Transverse colon (tissue), 4 donors: Measurements from ENCODE around the gene CARM1. TPM values are rescaled to one million over a fixed set of nuclear protein-coding genes. Genes with fewer than 3 reads are reported as not detected.

Experiments
- DNase-seq: peaks from one replicate; pipeline ENCODE4 v3.0.0-alpha.2; 2019
- H3K27ac ChIP-seq, 4 donors: fragments of 200-600 bp; sonication (generic); 2 replicates each; pipeline ENCODE4 v1.5.1; 2016 to 2018; ENCODE audit warnings: inconsistent platforms in 4 of 4
- H3K27me3 ChIP-seq: fragments of 200-600 bp; sonication (generic); 2 replicates; pipeline ENCODE4 v1.5.1; 2017; ENCODE audit warnings: inconsistent platforms
- H3K36me3 ChIP-seq, 4 donors: fragments of 200-600 bp; sonication (generic); 2 replicates each; pipeline ENCODE4 v1.5.1; 2017 to 2019; ENCODE audit warnings: inconsistent platforms in 4 of 4
- H3K4me1 ChIP-seq, 4 donors: fragments of 200-600 bp; sonication (generic); 2 replicates each; pipeline ENCODE4 v1.5.1; 2017 to 2020; ENCODE audit warnings: inconsistent platforms in 4 of 4
- H3K4me3 ChIP-seq, 4 donors: fragments of 200-600 bp; sonication (generic); 1 replicate in 1 of 4; 2 replicates in 3 of 4; pipeline versions ENCODE4 v1.5.1 to v1.6.1; 2017 to 2019; ENCODE audit warnings: inconsistent platforms in 4 of 4
- H3K9me3 ChIP-seq, 2 donors: fragments of 200-600 bp; sonication (generic); 2 replicates each; pipeline ENCODE4 v1.5.1; 2017 to 2019; ENCODE audit warnings: inconsistent platforms in 2 of 2
- EP300 ChIP-seq: sonication (generic); formaldehyde crosslinking; IDR thresholded peaks from one replicate; pipeline ENCODE4 v1.6.1; 2017; ENCODE audit warnings: antibody characterized with exemption, low read depth
- POLR2A ChIP-seq: fragments of 450-650 bp; IDR thresholded peaks from one replicate; pipeline ENCODE4 v1.6.1; 2016; ENCODE audit warnings: antibody characterized with exemption, mild to moderate bottlenecking, moderate library complexity
- POLR2AphosphoS5 ChIP-seq, 3 donors: sonication (generic); formaldehyde crosslinking; IDR thresholded peaks; one replicate each; pipeline ENCODE4 v1.6.1; 2016; ENCODE audit warnings: antibody characterized with exemption in 3 of 3
- WGBS, 2 donors: methylation state at CpG; one replicate each; pipeline ENCODE4 v1.1.5; 2018; ENCODE audit warnings: low coverage in 1 of 2; 5-methylcytosine and 5-hydroxymethylcytosine counted together
- in situ Hi-C, 4 donors: fragments of 200-750 bp; cut with MboI; loops; one replicate each; pipeline versions ENCODE4 v1.15.0 to v1.15.1; 2017; ENCODE audit warnings: low sequenced_read_pairs in 3 of 4, low pct_ligation_motif_present in 1 of 4, low pct_unique_long_range_greater_than_20kb in 1 of 4
- intact Hi-C: fragments of 100-400 bp; cut with DNase I; formaldehyde crosslinking; loops from one replicate; pipeline ENCODE4 v1.15.1; 2023; ENCODE audit warnings: low total_unique reads
- total RNA-seq, 4 donors: library from RNA; depleted of rRNA; stranded (reverse); fragments of >200 nt; gene quantifications; one replicate each; pipeline ENCODE4 v1.1.0, GENCODE V29; 2016
- TF ChIP-seq, protein P1 (sequence below), 5 experiments: fragments of 200-600 bp in 3 of 5; fragments of 450-650 bp in 2 of 5; sonication (generic) in 3 of 5; IDR thresholded peaks; 1 replicate in 2 of 5; 2 replicates in 3 of 5; pipeline ENCODE4 v1.5.1; 2016 to 2017; ENCODE audit warnings: antibody characterized with exemption in 5 of 5, inconsistent platforms in 3 of 5, mild to moderate bottlenecking in 2 of 5, moderate library complexity in 1 of 5

Gene CARM1
- total RNA-seq, 4 donors from 2014 or later = 24.9 to 47.6 (median 35.6) TPM

DNA sequence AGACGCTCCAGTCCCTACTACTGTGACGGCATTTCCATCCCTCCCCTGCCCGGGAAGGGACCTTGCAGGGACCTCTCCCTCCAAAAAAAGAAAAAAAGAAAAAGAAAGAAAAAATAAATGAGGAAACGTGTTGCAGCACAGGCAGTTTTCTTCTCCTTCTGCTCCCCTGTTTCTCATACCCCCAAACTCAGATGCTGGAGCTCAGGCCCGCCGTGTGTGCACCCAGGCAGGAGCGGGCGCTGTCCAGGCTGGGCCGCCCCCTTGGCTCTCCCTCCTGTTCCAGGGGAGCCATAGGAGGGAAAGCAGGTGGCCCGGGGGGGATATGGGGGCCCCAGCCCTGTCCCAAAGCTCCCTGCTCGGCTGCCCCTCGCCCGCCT, 51.3 kb downstream of the CARM1 start:
- H3K36me3 ChIP-seq = peaks cover 0 to 18% (median 6%) of the 10 kb centered on the region in 4 donors
- H3K27me3 ChIP-seq = no peaks in the 10 kb centered on the region
- in situ Hi-C loops = no loop called here
- peaks cover 3 to 10% (median 6%) of the 10 kb centered on the region in 4 donors for H3K4me1 ChIP-seq
- TF ChIP-seq POLR2A (no peak), EP300 (no peak), POLR2AphosphoS5 (IDR thresholded peaks at IDR 0.05) (no peak)
- TF ChIP-seq, protein P1, sequence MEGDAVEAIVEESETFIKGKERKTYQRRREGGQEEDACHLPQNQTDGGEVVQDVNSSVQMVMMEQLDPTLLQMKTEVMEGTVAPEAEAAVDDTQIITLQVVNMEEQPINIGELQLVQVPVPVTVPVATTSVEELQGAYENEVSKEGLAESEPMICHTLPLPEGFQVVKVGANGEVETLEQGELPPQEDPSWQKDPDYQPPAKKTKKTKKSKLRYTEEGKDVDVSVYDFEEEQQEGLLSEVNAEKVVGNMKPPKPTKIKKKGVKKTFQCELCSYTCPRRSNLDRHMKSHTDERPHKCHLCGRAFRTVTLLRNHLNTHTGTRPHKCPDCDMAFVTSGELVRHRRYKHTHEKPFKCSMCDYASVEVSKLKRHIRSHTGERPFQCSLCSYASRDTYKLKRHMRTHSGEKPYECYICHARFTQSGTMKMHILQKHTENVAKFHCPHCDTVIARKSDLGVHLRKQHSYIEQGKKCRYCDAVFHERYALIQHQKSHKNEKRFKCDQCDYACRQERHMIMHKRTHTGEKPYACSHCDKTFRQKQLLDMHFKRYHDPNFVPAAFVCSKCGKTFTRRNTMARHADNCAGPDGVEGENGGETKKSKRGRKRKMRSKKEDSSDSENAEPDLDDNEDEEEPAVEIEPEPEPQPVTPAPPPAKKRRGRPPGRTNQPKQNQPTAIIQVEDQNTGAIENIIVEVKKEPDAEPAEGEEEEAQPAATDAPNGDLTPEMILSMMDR (IDR thresholded peaks at IDR 0.05) = no peak
- H3K27ac ChIP-seq = no peak overlapping the region
- no peak overlapping the region for H3K4me3 ChIP-seq
- H3K9me3 ChIP-seq = no peaks in the 10 kb centered on the region
- 80 to 86% methylated on average over 3 to 13 of the region's 13 CpGs for WGBS, 2 donors
- no peak for DNase-seq
- intact Hi-C loops = loop anchor here (2.0 to 10.0 kb wide), 2 partner anchors 48 to 78 kb away; partner anchors contain the start of gene CARM1

DNA sequence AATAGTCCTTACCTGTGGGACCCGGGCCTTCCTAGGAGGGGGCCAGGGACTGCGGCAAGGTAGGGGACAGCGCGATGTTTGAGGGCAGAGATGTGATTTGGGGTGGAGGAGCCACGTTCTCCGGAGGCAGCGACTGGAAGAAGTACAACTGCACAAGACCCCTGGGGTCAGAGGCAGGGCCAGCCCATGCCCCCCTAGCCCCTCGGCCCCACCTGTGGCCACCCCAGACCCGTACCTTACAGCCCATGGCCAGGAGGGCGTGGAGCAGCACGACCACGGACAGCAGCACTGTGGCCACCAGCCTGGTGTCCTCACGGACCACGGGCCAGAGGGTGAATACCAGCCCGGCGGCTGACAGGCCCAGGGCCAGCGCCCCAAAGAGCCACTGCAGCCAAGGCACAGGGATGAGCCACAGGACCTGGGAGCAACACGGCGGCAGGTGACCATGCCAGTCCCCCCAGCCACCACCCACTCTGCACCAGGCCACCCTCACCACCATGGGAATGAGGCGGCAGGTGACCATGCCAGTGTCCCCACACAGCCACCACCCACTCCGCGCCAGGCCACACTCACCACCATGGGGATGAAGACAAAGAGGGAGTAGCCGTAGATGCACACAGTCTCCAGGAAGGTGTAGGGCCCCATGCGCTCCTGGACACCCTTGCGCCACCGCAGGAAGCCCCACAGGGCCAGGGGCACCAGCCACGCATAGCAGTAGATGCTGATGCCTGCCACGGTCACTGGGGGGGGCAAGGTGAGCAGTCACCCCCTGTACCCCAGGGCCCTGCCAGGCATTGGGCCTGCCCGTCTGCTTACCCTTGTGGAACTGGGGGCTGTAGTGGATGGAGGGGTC, 52.1 kb downstream of the CARM1 start:
- Histone ChIP-seq H3K9me3 (no peaks in the 10 kb centered on the region), H3K27ac (no peak overlapping the region), H3K4me3 (no peak overlapping the region), H3K27me3 (no peaks in the 10 kb centered on the region), H3K4me1 (peaks cover 6 to 16% (median 9%) of the 10 kb centered on the region in 4 donors), H3K36me3 (peaks cover 0 to 18% (median 6%) of the 10 kb centered on the region in 4 donors)
- in situ Hi-C loops = no loop called here
- intact Hi-C loops = loop anchor here (2.0 to 10.0 kb wide), 2 partner anchors 49 to 79 kb away; partner anchors contain the start of gene CARM1
- WGBS, 2 donors = 93% methylated on average over 27 of the region's 29 CpGs; no CpG with 5 or more reads in 1 of the 2 donors
- TF ChIP-seq, protein P1 (IDR thresholded peaks at IDR 0.05) = no peak
- no peak for TF ChIP-seq POLR2AphosphoS5 (IDR thresholded peaks at IDR 0.05)
- no peak for TF ChIP-seq EP300
- no peak for DNase-seq

DNA sequence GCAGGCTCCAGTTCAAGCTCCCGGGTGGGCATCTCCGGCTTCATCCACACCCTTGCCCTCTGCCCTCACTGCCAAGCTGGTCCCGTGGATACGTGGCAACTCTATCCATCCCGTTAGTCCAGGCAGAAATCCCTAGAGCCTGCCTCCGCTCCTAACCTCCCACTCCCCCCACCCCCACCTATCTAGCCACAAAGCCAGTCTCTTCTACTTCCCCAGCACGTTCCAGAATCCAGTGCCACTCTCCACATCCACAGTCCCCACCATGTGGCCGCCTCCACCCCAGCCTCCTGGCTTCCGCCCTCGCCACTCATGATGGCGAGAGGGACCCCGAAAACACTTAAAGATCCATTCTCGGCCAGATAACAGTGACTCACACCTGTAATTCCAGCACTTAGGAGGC, 53.2 kb downstream of the CARM1 start:
- Histone ChIP-seq H3K27me3 (no peaks in the 10 kb centered on the region), H3K27ac (no peak overlapping the region), H3K4me1 (peaks cover 8 to 22% (median 12%) of the 10 kb centered on the region in 4 donors), H3K4me3 (no peak overlapping the region), H3K9me3 (no peaks in the 10 kb centered on the region), H3K36me3 (peaks cover 0 to 12% (median 6%) of the 10 kb centered on the region in 4 donors)
- in situ Hi-C loops (no loop called here), intact Hi-C loops (loop anchor here (10.0 kb wide), 1 partner anchor 50 kb away; the partner anchor contains the start of gene CARM1)
- 90 to 100% methylated on average over 1 to 13 of the region's 13 CpGs for WGBS, 2 donors
- DNase-seq = no peak
- TF ChIP-seq, protein P1 (IDR thresholded peaks at IDR 0.05) = no peak

DNA sequence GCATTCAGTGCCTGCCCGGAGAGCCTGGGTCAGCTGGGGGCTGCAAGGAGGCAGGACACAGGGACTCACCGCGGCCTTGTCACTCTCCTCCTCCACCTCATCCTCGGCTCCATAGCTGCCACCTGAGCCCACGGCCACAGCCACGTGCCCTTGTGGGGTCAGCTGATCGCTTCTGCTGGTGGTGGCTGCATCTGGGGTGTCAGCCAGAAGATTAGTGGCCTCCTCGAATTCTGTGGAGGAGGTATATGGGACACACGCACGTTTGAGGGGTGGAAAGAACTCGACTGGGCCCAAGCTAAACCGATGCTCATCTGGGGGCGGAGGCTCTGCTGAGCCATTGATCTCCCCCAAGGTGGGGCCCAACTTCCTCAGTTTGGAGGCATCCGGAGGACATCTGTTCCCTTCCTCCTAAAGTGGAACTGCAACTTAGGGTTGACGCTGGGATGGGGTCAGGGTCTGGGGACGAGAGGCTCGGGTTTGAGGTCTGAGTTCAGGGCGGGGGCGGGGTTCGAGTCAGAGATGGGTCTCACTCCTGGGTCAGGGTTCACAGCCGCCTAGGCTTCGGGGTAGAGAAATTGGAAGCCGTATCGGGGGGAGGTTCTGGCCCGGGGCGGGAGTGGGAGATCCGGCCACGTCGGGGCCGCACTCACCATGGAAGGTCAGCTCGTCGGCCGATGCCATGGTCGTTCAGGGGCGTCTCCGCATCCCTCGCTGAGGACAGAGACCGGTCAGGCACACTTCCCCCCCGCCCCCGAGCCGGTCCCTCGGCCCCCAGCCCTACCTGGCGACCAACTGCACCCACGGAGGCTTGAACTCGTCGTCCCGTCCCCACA, 56.6 kb downstream of the CARM1 start:
- no peaks in the 10 kb centered on the region for H3K27me3 ChIP-seq
- TF ChIP-seq, protein P1 (IDR thresholded peaks at IDR 0.05) = no peak
- TF ChIP-seq POLR2AphosphoS5 (IDR thresholded peaks at IDR 0.05) (no peak), POLR2A (no peak)
- peaks cover 14 to 26% (median 18%) of the 10 kb centered on the region in 4 donors for H3K4me1 ChIP-seq
- DNase-seq = no peak
- H3K27ac ChIP-seq = peak overlapping the region; percentile 86 to 92 (median 89)
- H3K36me3 ChIP-seq = peaks cover 0 to 6% (median 2%) of the 10 kb centered on the region in 4 donors
- in situ Hi-C loops (no loop called here), intact Hi-C loops (loop anchor here (10.0 kb wide), 1 partner anchor 53 kb away; the partner anchor contains the start of gene CARM1)
- H3K9me3 ChIP-seq = no peaks in the 10 kb centered on the region
- 4% methylated on average over 35 of the region's 47 CpGs; no CpG with 5 or more reads in 1 of the 2 donors for WGBS, 2 donors
- H3K4me3 ChIP-seq = peak overlapping the region; percentile 65 to 86 (median 77)
